Tibial nerve (tissue), 4 donors: ENCODE measurements around the gene RASAL2. TPM values are rescaled to one million over a fixed set of nuclear protein-coding genes. Genes with fewer than 3 reads are reported as not detected.

Source experiments
- DNase-seq, 2 donors: peaks; one replicate each; pipeline ENCODE4 v3.0.0-alpha.2; 2019; ENCODE audit warnings: low spot score in 2 of 2
- H3K27ac ChIP-seq, 4 donors: fragments of 200-600 bp; sonication (generic) in 3 of 4; one replicate each; pipeline ENCODE4 v1.5.1; 2017 to 2019; ENCODE audit warnings: mild to moderate bottlenecking in 1 of 4
- H3K27me3 ChIP-seq, 2 donors: fragments of 200-600 bp; sonication (generic) in 1 of 2; one replicate each; pipeline versions ENCODE4 v1.5.1 to v1.6.0; 2017 to 2019
- H3K36me3 ChIP-seq, 3 donors: fragments of 200-600 bp; sonication (generic); one replicate each; pipeline ENCODE4 v1.5.1; 2018 to 2019
- H3K4me1 ChIP-seq, 4 donors: fragments of 200-600 bp; sonication (generic) in 3 of 4; one replicate each; pipeline ENCODE4 v1.5.1; 2017 to 2019
- H3K4me3 ChIP-seq, 4 donors: fragments of 200-600 bp; sonication (generic) in 3 of 4; one replicate each; pipeline ENCODE4 v1.5.1; 2017 to 2019; ENCODE audit warnings: mild to moderate bottlenecking in 1 of 4, moderate library complexity in 1 of 4
- H3K9me3 ChIP-seq, 4 donors: fragments of 200-600 bp; sonication (generic) in 3 of 4; one replicate each; pipeline ENCODE4 v1.5.1; 2017 to 2019
- CTCF ChIP-seq, 5 experiments: fragments of 200-600 bp in 3 of 5; fragments of 450-650 bp in 2 of 5; sonication (generic) in 3 of 5; IDR thresholded peaks; one replicate each; pipeline ENCODE4 v1.5.1; 2016 to 2019; ENCODE audit warnings: antibody characterized with exemption in 5 of 5, mild to moderate bottlenecking in 3 of 5, moderate library complexity in 2 of 5
- EP300 ChIP-seq, 2 donors: sonication (generic); formaldehyde crosslinking; IDR thresholded peaks; one replicate each; pipeline ENCODE4 v1.6.1; 2017; ENCODE audit warnings: antibody characterized with exemption in 2 of 2, mild to moderate bottlenecking in 1 of 2
- POLR2A ChIP-seq, 2 donors: fragments of 450-650 bp; IDR thresholded peaks; one replicate each; pipeline ENCODE4 v1.6.1; 2017; ENCODE audit warnings: antibody characterized with exemption in 2 of 2, mild to moderate bottlenecking in 2 of 2, moderate library complexity in 2 of 2
- WGBS, 2 donors: methylation state at CpG; one replicate each; pipeline ENCODE4 v1.1.5; 2018; 5-methylcytosine and 5-hydroxymethylcytosine counted together
- total RNA-seq, 4 donors: library from RNA; depleted of rRNA; stranded (reverse); fragments of >200 nt; gene quantifications; one replicate each; pipeline ENCODE4 v1.1.0, GENCODE V29; 2016

The RASAL2 gene
- total RNA-seq, 4 donors from 2014 or later, result 40.5 to 44.8 (median 43.0) TPM

DNA sequence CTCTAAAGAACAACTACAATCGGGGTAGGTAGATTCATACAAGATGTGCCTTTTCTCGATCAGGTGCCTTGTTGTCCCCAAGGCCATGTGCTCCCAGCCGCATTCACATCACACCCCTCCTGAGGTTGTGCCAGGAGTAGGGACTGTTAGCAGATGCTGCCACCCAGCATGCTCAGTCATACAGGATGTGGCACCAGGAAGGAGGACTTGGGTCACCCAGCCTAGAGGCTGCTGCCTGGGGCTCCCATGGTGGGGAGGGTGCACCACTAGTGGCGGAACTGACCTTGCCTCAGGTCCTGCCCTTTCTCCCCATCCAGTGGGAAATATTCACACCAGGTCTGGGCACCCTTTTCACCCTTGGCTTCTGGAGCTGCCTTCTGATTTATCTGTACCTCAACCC, 427.3 kb downstream of the RASAL2 start:
- Histone ChIP-seq H3K36me3 (no peaks in the 10 kb centered on the region), H3K27me3 (no peaks in the 10 kb centered on the region), H3K9me3 (peaks cover 0 to 3% (median 2%) of the 10 kb centered on the region in 4 donors), H3K4me3 (no peak overlapping the region), H3K27ac (no peak overlapping the region), H3K4me1 (no peaks in the 10 kb centered on the region)
- 98 to 100% methylated on average over 4 of the region's 4 CpGs for WGBS, 2 donors
- TF ChIP-seq CTCF (IDR thresholded peaks at IDR 0.05), result no peak
- TF ChIP-seq EP300 (IDR thresholded peaks at IDR 0.05), result no peak
- TF ChIP-seq POLR2A (IDR thresholded peaks at IDR 0.05), result no peak
- no peak for DNase-seq

GRCh38 chr1:178527117-178527516, 433.2 kb downstream of the RASAL2 start:
- DNase-seq, result no peak
- no peak overlapping the region for H3K27ac ChIP-seq
- no peaks in the 10 kb centered on the region for H3K36me3 ChIP-seq
- no peak for TF ChIP-seq POLR2A (IDR thresholded peaks at IDR 0.05)
- TF ChIP-seq CTCF (IDR thresholded peaks at IDR 0.05), result no peak
- TF ChIP-seq EP300 (IDR thresholded peaks at IDR 0.05), result no peak
- no peak overlapping the region for H3K4me3 ChIP-seq
- 90 to 94% methylated on average over 4 of the region's 4 CpGs for WGBS, 2 donors
- no peaks in the 10 kb centered on the region for H3K27me3 ChIP-seq
- H3K4me1 ChIP-seq, result peaks cover 0 to 2% (median 0%) of the 10 kb centered on the region in 4 donors
- peaks cover 0 to 3% (median 2%) of the 10 kb centered on the region in 4 donors for H3K9me3 ChIP-seq

- peaks cover 0 to 7% (median 2%) of the 10 kb centered on the region in 4 donors for H3K4me1 ChIP-seq
- WGBS, 2 donors, result 73 to 75% methylated on average over 8 of the region's 10 CpGs
- H3K9me3 ChIP-seq, result peaks cover 0 to 3% (median 2%) of the 10 kb centered on the region in 4 donors
- H3K27me3 ChIP-seq, result no peaks in the 10 kb centered on the region
- H3K36me3 ChIP-seq, result no peaks in the 10 kb centered on the region
- H3K4me3 ChIP-seq, result no peak overlapping the region
- TF ChIP-seq POLR2A (IDR thresholded peaks at IDR 0.05) (no peak), EP300 (IDR thresholded peaks at IDR 0.05) (no peak), CTCF (IDR thresholded peaks at IDR 0.05) (no peak)
- H3K27ac ChIP-seq, result no peak overlapping the region
- no peak for DNase-seq
These were observed 434.5 kb downstream of the RASAL2 start for GRCh38 chr1:178528228-178528952.

GRCh38 chr1:178528953-178529335, 435.0 kb downstream of the RASAL2 start:
- WGBS, 2 donors, result 89% methylated on average over 4 of the region's 4 CpGs
- no peak overlapping the region for H3K27ac ChIP-seq
- no peak overlapping the region for H3K4me3 ChIP-seq
- peaks cover 0 to 3% (median 2%) of the 10 kb centered on the region in 4 donors for H3K9me3 ChIP-seq
- H3K4me1 ChIP-seq, result peaks cover 0 to 7% (median 2%) of the 10 kb centered on the region in 4 donors
- H3K27me3 ChIP-seq, result no peaks in the 10 kb centered on the region
- no peak for DNase-seq
- no peaks in the 10 kb centered on the region for H3K36me3 ChIP-seq
- TF ChIP-seq CTCF (IDR thresholded peaks at IDR 0.05) (no peak), EP300 (IDR thresholded peaks at IDR 0.05) (no peak), POLR2A (IDR thresholded peaks at IDR 0.05) (no peak)

- no peak overlapping the region for H3K4me3 ChIP-seq
- no peak for DNase-seq
These were observed 435.6 kb downstream of the RASAL2 start for GRCh38 chr1:178529364-178530036.

More at GRCh38 chr1:178529364-178530036, 435.6 kb downstream of the RASAL2 start:
- Histone ChIP-seq H3K4me1 (peaks cover 0 to 7% (median 2%) of the 10 kb centered on the region in 4 donors), H3K27me3 (no peaks in the 10 kb centered on the region), H3K27ac (no peak overlapping the region), H3K9me3 (peaks cover 0 to 1% (median under 1%) of the 10 kb centered on the region in 4 donors), H3K36me3 (no peaks in the 10 kb centered on the region)
- 86 to 88% methylated on average over 8 of the region's 8 CpGs for WGBS, 2 donors
- TF ChIP-seq EP300 (IDR thresholded peaks at IDR 0.05) (no peak), POLR2A (IDR thresholded peaks at IDR 0.05) (no peak), CTCF (IDR thresholded peaks at IDR 0.05) (no peak)
